Breast epithelium (tissue), 4 donors: ENCODE data around the gene CGRRF1. TPM values are rescaled to one million over a fixed set of nuclear protein-coding genes. Genes with fewer than 3 reads are reported as not detected.

Experiments
- DNase-seq, 2 donors: peaks; one replicate each; pipeline ENCODE4 v3.0.0-alpha.2; 2019; ENCODE audit warnings: low spot score in 2 of 2
- H3K27ac ChIP-seq, 2 donors: fragments of 200-600 bp; sonication (generic) in 1 of 2; one replicate each; pipeline ENCODE4 v1.5.1; 2016 to 2019; ENCODE audit warnings: mild to moderate bottlenecking in 1 of 2
- H3K27me3 ChIP-seq, 2 donors: fragments of 200-600 bp; sonication (generic) in 1 of 2; one replicate each; pipeline versions ENCODE4 v1.5.1 to v1.6.0; 2017 to 2019; ENCODE audit warnings: control low read depth in 1 of 2, mild to moderate bottlenecking in 1 of 2
- H3K36me3 ChIP-seq: fragments of 200-600 bp; one replicate; pipeline ENCODE4 v1.5.1; 2019
- H3K4me1 ChIP-seq, 2 donors: fragments of 200-600 bp; sonication (generic); one replicate each; pipeline ENCODE4 v1.5.1; 2016 to 2019; ENCODE audit warnings: control low read depth in 1 of 2
- H3K4me3 ChIP-seq, 3 donors: fragments of 200-600 bp; sonication (generic); 1 replicate in 2 of 3; 2 replicates in 1 of 3; pipeline ENCODE4 v1.5.1; 2016 to 2019; ENCODE audit warnings: mild to moderate bottlenecking in 3 of 3, moderate library complexity in 2 of 3
- H3K9me3 ChIP-seq, 2 donors: fragments of 200-600 bp; sonication (generic) in 1 of 2; one replicate each; pipeline ENCODE4 v1.5.1; 2016 to 2019; ENCODE audit warnings: control low read depth in 1 of 2
- CTCF ChIP-seq, 3 donors: fragments of 450-650 bp; IDR thresholded peaks; one replicate each; pipeline ENCODE4 v1.5.1; 2016 to 2017; ENCODE audit warnings: antibody characterized with exemption in 3 of 3, mild to moderate bottlenecking in 3 of 3, moderate library complexity in 3 of 3
- POLR2A ChIP-seq: fragments of 450-650 bp; IDR thresholded peaks from one replicate; pipeline ENCODE4 v1.6.1; 2016; ENCODE audit warnings: antibody characterized with exemption, mild to moderate bottlenecking, moderate library complexity
- POLR2AphosphoS5 ChIP-seq, 3 donors: sonication (generic); formaldehyde crosslinking; IDR thresholded peaks; one replicate each; pipeline ENCODE4 v1.6.1; 2017; ENCODE audit warnings: antibody characterized with exemption in 3 of 3
- intact Hi-C: fragments of 100-400 bp; cut with DNase I; formaldehyde crosslinking; loops from one replicate; pipeline ENCODE4 v1.15.1; 2023; ENCODE audit warnings: low total_unique reads
- total RNA-seq, 3 donors: library from RNA; depleted of rRNA; stranded (reverse); fragments of >200 nt; gene quantifications; one replicate each; pipeline ENCODE4 v1.1.0, GENCODE V29; 2016

Gene CGRRF1
- total RNA-seq, 3 donors from 2014 or later, result 21.0 to 25.5 (median 23.6) TPM

DNA sequence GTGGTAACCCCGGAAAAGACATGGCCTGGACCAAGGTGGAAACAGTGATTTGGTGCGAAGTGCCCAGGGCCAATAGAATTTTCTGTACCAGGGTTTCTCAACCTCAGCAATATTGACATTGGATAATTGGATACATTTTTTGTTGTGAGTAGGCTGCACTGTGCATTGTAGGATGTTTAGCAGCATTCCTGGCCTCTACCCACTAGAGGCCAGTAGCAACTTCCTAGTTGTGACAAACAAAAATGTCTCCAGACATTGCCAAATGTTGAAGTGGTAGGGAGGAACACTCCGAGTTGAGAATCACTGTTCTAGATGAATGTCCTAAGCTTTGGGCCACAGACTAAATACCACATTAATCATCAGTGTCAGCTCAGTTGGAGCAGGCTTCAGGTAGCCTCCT lies 6.2 kb upstream of the CGRRF1 start:
- Histone ChIP-seq H3K4me1 (no peaks in the 10 kb centered on the region), H3K27me3 (no peaks in the 10 kb centered on the region), H3K27ac (no peak overlapping the region), H3K4me3 (no peak overlapping the region), H3K36me3 (no peaks in the 10 kb centered on the region), H3K9me3 (no peaks in the 10 kb centered on the region)
- DNase-seq, result no peak
- TF ChIP-seq POLR2AphosphoS5 (IDR thresholded peaks at IDR 0.05) (no peak), POLR2A (no peak), CTCF (IDR thresholded peaks at IDR 0.05) (no peak)
- intact Hi-C loops, result no loop called here

- no peak overlapping the region for H3K27ac ChIP-seq
- no peaks in the 10 kb centered on the region for H3K27me3 ChIP-seq
- no peak for DNase-seq
- H3K4me1 ChIP-seq, result no peaks in the 10 kb centered on the region
- H3K4me3 ChIP-seq, result no peak overlapping the region
- TF ChIP-seq CTCF (IDR thresholded peaks at IDR 0.05) (no peak), POLR2AphosphoS5 (IDR thresholded peaks at IDR 0.05) (no peak), POLR2A (no peak)
- H3K36me3 ChIP-seq, result no peaks in the 10 kb centered on the region
- peaks cover 0 to 11% of the 10 kb centered on the region in 2 donors for H3K9me3 ChIP-seq
- intact Hi-C loops, result no loop called here
Measured at GRCh38 chr14:54512393-54512792, 2.7 kb downstream of the CGRRF1 start.

- H3K27me3 ChIP-seq, result no peaks in the 10 kb centered on the region
- no peak overlapping the region for H3K4me3 ChIP-seq
- intact Hi-C loops, result no loop called here
- no peaks in the 10 kb centered on the region for H3K36me3 ChIP-seq
- TF ChIP-seq POLR2A, result no peak
- no peak for TF ChIP-seq POLR2AphosphoS5 (IDR thresholded peaks at IDR 0.05)
- TF ChIP-seq CTCF (IDR thresholded peaks at IDR 0.05), result no peak
- no peak for DNase-seq
- no peaks in the 10 kb centered on the region for H3K4me1 ChIP-seq
- peaks cover 0 to 11% of the 10 kb centered on the region in 2 donors for H3K9me3 ChIP-seq
- no peak overlapping the region for H3K27ac ChIP-seq
Measured at GRCh38 chr14:54515670-54516069, 6.0 kb downstream of the CGRRF1 start.

- H3K27me3 ChIP-seq, result no peaks in the 10 kb centered on the region
- no peak overlapping the region for H3K27ac ChIP-seq
- H3K9me3 ChIP-seq, result peaks cover 0 to 11% of the 10 kb centered on the region in 2 donors
- H3K4me1 ChIP-seq, result no peaks in the 10 kb centered on the region
- no peak for TF ChIP-seq POLR2AphosphoS5 (IDR thresholded peaks at IDR 0.05)
- no peak for TF ChIP-seq POLR2A
- TF ChIP-seq CTCF (IDR thresholded peaks at IDR 0.05), result no peak
- no peak for DNase-seq
- intact Hi-C loops, result no loop called here
- no peaks in the 10 kb centered on the region for H3K36me3 ChIP-seq
- H3K4me3 ChIP-seq, result no peak overlapping the region
Measured at GRCh38 chr14:54516709-54517108, 7.0 kb downstream of the CGRRF1 start.

- H3K27ac ChIP-seq, result no peak overlapping the region
- H3K4me3 ChIP-seq, result no peak overlapping the region
- no peaks in the 10 kb centered on the region for H3K4me1 ChIP-seq
- TF ChIP-seq POLR2AphosphoS5 (IDR thresholded peaks at IDR 0.05) (no peak), CTCF (IDR thresholded peaks at IDR 0.05) (no peak), POLR2A (no peak)
- intact Hi-C loops, result no loop called here
- DNase-seq, result no peak
- H3K9me3 ChIP-seq, result no peaks in the 10 kb centered on the region
- no peaks in the 10 kb centered on the region for H3K27me3 ChIP-seq
- no peaks in the 10 kb centered on the region for H3K36me3 ChIP-seq
Measured at GRCh38 chr14:54524410-54524809, 14.7 kb downstream of the CGRRF1 start.
